Esophagus squamous epithelium (tissue), 5 donors: ENCODE measurements around the gene GPC4. TPM values are rescaled to one million over a fixed set of nuclear protein-coding genes. Genes with fewer than 3 reads are reported as not detected.
"Not testable (repeated sequence)": the region's sequence is repeated elsewhere in the genome, so short reads cannot be mapped to it uniquely, and the experiment has no call there.

Experiments
- DNase-seq: peaks from one replicate; lab custom pipeline; 2025; lab: John Stamatoyannopoulos, UW
- H3K27ac ChIP-seq, 4 donors: fragments of 200-600 bp; sonication (generic); one replicate each; pipeline ENCODE4 v1.5.1; 2016 to 2019; ENCODE audit warnings: mild to moderate bottlenecking in 1 of 4
- H3K27me3 ChIP-seq, 4 donors: fragments of 200-600 bp; sonication (generic); 1 replicate in 3 of 4; 2 replicates in 1 of 4; pipeline versions ENCODE4 v1.5.1 to v1.6.0; 2017 to 2021; ENCODE audit warnings: antibody characterized with exemption in 1 of 4
- H3K36me3 ChIP-seq, 3 donors: fragments of 200-600 bp; sonication (generic); one replicate each; pipeline ENCODE4 v1.5.1; 2016 to 2019
- H3K4me1 ChIP-seq, 3 donors: fragments of 200-600 bp; sonication (generic); one replicate each; pipeline ENCODE4 v1.5.1; 2017 to 2019
- H3K4me3 ChIP-seq, 4 donors: fragments of 200-600 bp; sonication (generic); 1 replicate in 3 of 4; 2 replicates in 1 of 4; pipeline ENCODE4 v1.5.1; 2016 to 2019; ENCODE audit warnings: mild to moderate bottlenecking in 2 of 4, moderate library complexity in 1 of 4
- H3K9me3 ChIP-seq, 3 donors: fragments of 200-600 bp; sonication (generic); one replicate each; pipeline ENCODE4 v1.5.1; 2016 to 2019
- CTCF ChIP-seq, 6 experiments: fragments of 450-650 bp in 4 of 6; fragments of 200-600 bp in 2 of 6; sonication (generic) in 2 of 6; IDR thresholded peaks; one replicate each; pipeline ENCODE4 v1.5.1; 2016 to 2019; ENCODE audit warnings: antibody characterized with exemption in 6 of 6, mild to moderate bottlenecking in 4 of 6, moderate library complexity in 4 of 6
- POLR2A ChIP-seq, 4 donors: fragments of 450-650 bp; IDR thresholded peaks; one replicate each; pipeline ENCODE4 v1.6.1; 2017; ENCODE audit warnings: antibody characterized with exemption in 4 of 4, mild to moderate bottlenecking in 4 of 4, moderate library complexity in 3 of 4
- WGBS, 2 donors: methylation state at CpG; one replicate each; pipeline ENCODE4 v1.1.5; 2018; 5-methylcytosine and 5-hydroxymethylcytosine counted together
- intact Hi-C: fragments of 100-400 bp; cut with DNase I; formaldehyde crosslinking; loops from one replicate; pipeline ENCODE4 v1.15.0; 2022
- total RNA-seq, 4 donors: library from RNA; depleted of rRNA; stranded (reverse); fragments of >200 nt; gene quantifications; one replicate each; pipeline ENCODE4 v1.1.0, GENCODE V29; 2016
- donor health status: DM: yes; HTN: yes; CAD: no.

Gene GPC4
- total RNA-seq, 4 donors from 2014 or later, result 1.3 to 8.2 (median 3.1) TPM

- TF ChIP-seq POLR2A (IDR thresholded peaks at IDR 0.05) (no peak), CTCF (IDR thresholded peaks at IDR 0.05) (no peak)
- Histone ChIP-seq H3K9me3 (no peaks in the 10 kb centered on the region), H3K27me3 (peaks cover 0 to 4% (median 0%) of the 10 kb centered on the region in 4 donors), H3K36me3 (no peaks in the 10 kb centered on the region), H3K4me3 (no peak overlapping the region), H3K27ac (no peak overlapping the region), H3K4me1 (peaks cover 0 to 9% (median 0%) of the 10 kb centered on the region in 3 donors)
- no peak for DNase-seq
- 60 to 66% methylated on average over 2 to 4 of the region's 4 CpGs for WGBS, 2 donors
- intact Hi-C loops, result loop anchor here (5.0 kb wide), 1 partner anchor 335 kb away; no protein-coding TSS in a partner anchor
These were observed 82.6 kb downstream of the GPC4 start for GRCh38 chrX:133332737-133333136.

DNA sequence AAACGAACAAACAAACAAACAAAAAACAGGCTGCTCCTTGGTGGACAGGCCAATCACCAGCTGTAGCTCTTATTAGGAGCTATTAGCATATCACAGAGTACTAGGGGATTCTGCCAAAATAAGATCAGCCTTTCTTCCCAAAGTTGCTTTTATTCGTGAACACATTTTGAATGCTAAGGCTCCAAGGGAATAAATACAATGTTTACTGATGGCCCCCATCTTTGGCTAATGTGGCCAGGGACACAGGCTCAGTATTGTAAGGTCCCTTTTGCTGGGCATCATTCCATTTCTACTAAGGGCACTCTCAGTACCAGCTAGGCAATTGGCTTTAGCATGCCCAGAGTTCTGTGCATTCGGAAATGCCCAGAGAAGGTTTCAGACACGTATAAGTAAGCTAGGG, 84.3 kb downstream of the GPC4 start:
- Histone ChIP-seq H3K27ac (no peak overlapping the region), H3K9me3 (no peaks in the 10 kb centered on the region), H3K4me1 (no peaks in the 10 kb centered on the region), H3K27me3 (peaks cover 0 to 4% (median 0%) of the 10 kb centered on the region in 4 donors), H3K4me3 (no peak overlapping the region), H3K36me3 (no peaks in the 10 kb centered on the region)
- no peak for TF ChIP-seq CTCF (IDR thresholded peaks at IDR 0.05)
- TF ChIP-seq POLR2A (IDR thresholded peaks at IDR 0.05), result no peak
- DNase-seq, result no peak
- intact Hi-C loops, result loop anchor here (5.0 kb wide), 1 partner anchor 336 kb away; no protein-coding TSS in a partner anchor
- 55 to 74% methylated on average over 1 to 4 of the region's 4 CpGs for WGBS, 2 donors

DNA sequence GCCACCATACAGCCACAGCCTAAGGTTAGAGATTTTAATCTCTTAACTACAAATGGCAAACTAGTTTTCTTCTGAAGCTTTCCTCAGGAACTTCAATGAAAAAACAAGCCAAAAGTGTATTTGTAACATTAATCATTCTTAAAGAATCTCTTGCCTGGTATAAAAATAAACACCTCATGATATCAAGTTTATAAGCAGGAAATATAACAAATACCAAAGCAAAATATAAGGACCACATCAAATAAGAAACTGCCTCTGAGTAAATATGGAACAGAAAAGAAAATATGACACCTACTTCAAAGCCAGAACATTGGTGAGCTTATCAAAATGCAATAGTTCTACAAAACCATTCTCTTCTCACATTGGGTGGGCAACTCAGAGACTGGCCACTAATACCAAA, 89.9 kb downstream of the GPC4 start:
- Histone ChIP-seq H3K4me3 (no peak overlapping the region), H3K27ac (no peak overlapping the region)

GRCh38 chrX:133323431-133323830, 91.9 kb downstream of the GPC4 start:
- no peak for DNase-seq
- H3K36me3 ChIP-seq, result no peaks in the 10 kb centered on the region
- H3K4me1 ChIP-seq, result no peaks in the 10 kb centered on the region
- WGBS, 2 donors, result 34 to 43% methylated on average over 2 of the region's 2 CpGs
- no peak overlapping the region for H3K27ac ChIP-seq
- intact Hi-C loops, result no loop called here
- no peaks in the 10 kb centered on the region for H3K27me3 ChIP-seq
- no peaks in the 10 kb centered on the region for H3K9me3 ChIP-seq
- H3K4me3 ChIP-seq, result no peak overlapping the region
- TF ChIP-seq CTCF (IDR thresholded peaks at IDR 0.05) (no peak), POLR2A (IDR thresholded peaks at IDR 0.05) (no peak)

More for the DNA sequence above, 89.9 kb downstream of the GPC4 start:
- Histone ChIP-seq H3K27me3 (no peaks in the 10 kb centered on the region), H3K36me3 (no peaks in the 10 kb centered on the region), H3K4me1 (no peaks in the 10 kb centered on the region), H3K9me3 (no peaks in the 10 kb centered on the region)
- intact Hi-C loops, result no loop called here
- TF ChIP-seq CTCF (IDR thresholded peaks at IDR 0.05), result no peak
- TF ChIP-seq POLR2A (IDR thresholded peaks at IDR 0.05), result no peak
- no peak for DNase-seq

DNA sequence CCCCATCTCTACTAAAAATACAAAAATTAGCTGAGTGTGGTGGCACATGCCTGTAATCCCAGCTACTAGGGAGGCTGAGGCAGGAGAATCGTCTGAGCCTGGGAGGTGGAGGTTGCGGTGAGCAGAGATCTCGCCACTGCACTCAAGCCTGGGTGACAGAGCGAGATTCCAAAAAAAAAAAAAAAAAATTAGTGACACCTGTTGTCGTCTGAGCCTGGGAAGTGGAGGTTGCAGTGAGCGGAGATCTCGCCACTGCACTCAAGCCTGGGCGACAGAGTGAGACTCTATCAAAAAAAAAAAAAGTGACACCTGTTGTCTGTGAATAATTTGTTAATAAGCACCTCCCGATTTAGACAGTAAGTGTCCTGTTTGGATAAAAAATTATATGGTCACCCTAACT, 93.0 kb downstream of the GPC4 start:
- 84 to 91% methylated on average over 5 to 9 of the region's 9 CpGs for WGBS, 2 donors
- H3K4me1 ChIP-seq, intact Hi-C loops, H3K27ac ChIP-seq, H3K4me3 ChIP-seq, DNase-seq, H3K36me3 ChIP-seq, H3K27me3 ChIP-seq, H3K9me3 ChIP-seq: not testable (repeated sequence)

DNA sequence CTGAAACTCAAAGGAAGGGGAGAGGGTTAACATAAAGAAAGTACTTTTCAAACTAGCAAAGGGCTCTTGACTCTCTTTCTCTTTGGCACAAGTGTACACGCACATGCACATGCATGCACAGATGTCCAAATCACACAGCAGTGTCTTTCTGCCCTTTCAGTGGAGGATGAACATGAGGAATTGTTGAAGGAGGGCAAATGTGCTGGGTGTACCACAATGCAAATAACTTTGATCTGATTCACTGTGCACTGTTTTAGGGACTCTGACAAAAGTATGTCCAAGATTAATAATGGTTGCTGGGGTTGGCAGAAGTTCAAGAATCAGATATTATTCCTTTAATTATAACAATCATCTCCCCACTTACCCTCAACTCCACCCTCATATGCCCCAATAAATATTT, 93.8 kb downstream of the GPC4 start:
- Histone ChIP-seq H3K27ac (no peak overlapping the region), H3K36me3 (no peaks in the 10 kb centered on the region), H3K4me3 (no peak overlapping the region), H3K9me3 (no peaks in the 10 kb centered on the region), H3K4me1 (no peaks in the 10 kb centered on the region), H3K27me3 (no peaks in the 10 kb centered on the region)
- 67% methylated on average over 1 of the region's 1 CpG; no CpG with 5 or more reads in 1 of the 2 donors for WGBS, 2 donors
- intact Hi-C loops, result no loop called here
- no peak for TF ChIP-seq POLR2A (IDR thresholded peaks at IDR 0.05)
- no peak for TF ChIP-seq CTCF (IDR thresholded peaks at IDR 0.05)
- DNase-seq, result no peak
